Measurements from ENCODE around the gene EIF2AK2.

DNA sequence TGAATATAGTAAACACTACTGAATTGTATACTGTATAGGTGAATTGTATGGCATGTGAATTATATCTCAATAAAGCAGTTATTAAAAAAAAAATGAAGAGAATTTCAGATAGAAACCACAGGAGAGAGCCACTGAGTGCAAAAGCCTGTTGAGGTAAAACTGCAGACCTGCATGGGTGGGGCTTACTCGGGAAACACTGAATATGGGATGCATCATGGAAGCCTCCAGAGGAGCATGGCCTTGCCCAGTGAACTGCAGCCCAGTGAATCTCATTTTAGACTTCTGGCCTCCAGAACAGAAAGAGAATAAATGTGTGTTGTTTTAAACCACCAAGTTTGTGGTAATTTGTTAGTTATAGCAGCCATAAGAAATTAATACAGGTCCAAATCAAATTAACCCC is 56.7 kb downstream of the EIF2AK2 start:
- TF ChIP-seq POLR2A (IDR thresholded peaks at IDR 0.05; ENCODE audit: low read depth, low read length) (no peak), TAF1 (IDR thresholded peaks at IDR 0.05; ENCODE audit: low read depth, low read length) (no peak), POU2F2 (IDR thresholded peaks at IDR 0.05; ENCODE audit: low read depth, low read length) (no peak), POLR2AphosphoS5 (IDR thresholded peaks at IDR 0.05; ENCODE audit: low read depth, low read length) (no peak), SPI1 (IDR thresholded peaks at IDR 0.05; ENCODE audit: low read depth, low read length) (no peak), PAX5 (IDR thresholded peaks at IDR 0.05; ENCODE audit: insufficient read depth, low read length, severe bottlenecking) (no peak)
